GM12891 (cell line): ENCODE data around the gene DVL3.
"Not testable (repeated sequence)": the region's sequence is repeated elsewhere in the genome, so short reads cannot be mapped to it uniquely, and the experiment has no call there.

Experiments
- PAX5 ChIP-seq: IDR thresholded peaks from 2 replicates; pipeline ENCODE4 v1.6.1; 2011; ENCODE audit warnings: low read length, moderate library complexity, mild to moderate bottlenecking; ENCODE audit not compliant: insufficient read depth, severe bottlenecking
- POLR2A ChIP-seq: IDR thresholded peaks from 2 replicates; pipeline ENCODE4 v1.6.1; 2011; ENCODE audit warnings: low read depth, low read length, control low read depth
- POLR2AphosphoS5 ChIP-seq: IDR thresholded peaks from 2 replicates; pipeline ENCODE4 v1.6.1; 2011; ENCODE audit warnings: low read depth, low read length, control low read depth
- POU2F2 ChIP-seq: IDR thresholded peaks from 2 replicates; pipeline ENCODE4 v1.6.1; 2011; ENCODE audit warnings: low read depth, mild to moderate bottlenecking, control low read depth, low read length, moderate library complexity
- SPI1 ChIP-seq: IDR thresholded peaks from 2 replicates; pipeline ENCODE4 v1.6.1; 2011; ENCODE audit warnings: low read depth, low read length, control low read depth
- TAF1 ChIP-seq: IDR thresholded peaks from 2 replicates; pipeline ENCODE4 v1.6.1; 2011; ENCODE audit warnings: low read depth, low read length, control low read depth

DNA sequence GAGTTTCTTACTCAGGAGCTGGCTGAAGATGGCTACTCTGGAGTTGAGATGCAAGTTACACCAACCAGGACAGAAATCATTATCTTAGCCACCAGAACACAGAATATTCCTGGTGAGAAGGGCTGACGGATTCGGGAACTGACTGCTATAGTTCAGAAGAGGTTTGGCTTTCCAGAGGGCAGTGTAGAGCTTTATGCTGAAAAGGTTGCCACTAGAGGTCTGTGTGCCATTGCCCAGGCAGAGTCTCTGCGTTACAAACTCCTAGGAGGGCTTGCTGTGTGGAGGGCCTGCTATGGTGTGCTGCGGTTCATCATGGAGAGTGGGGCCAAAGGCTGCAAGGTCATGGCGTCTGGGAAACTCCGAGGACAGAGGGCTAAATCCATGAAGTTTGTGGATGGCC, 5.4 kb upstream of the DVL3 start:
- TF ChIP-seq POLR2AphosphoS5, POLR2A, TAF1, POU2F2, SPI1, PAX5: not testable (repeated sequence)
